GM10847 (cell line): Measurements from ENCODE around the gene TRIM7.

Experiments
- POLR2A ChIP-seq: IDR thresholded peaks from 2 replicates; pipeline ENCODE4 v1.6.1; 2011; ENCODE audit not compliant: insufficient read length; ENCODE audit errors: extremely low read depth

The TRIM7 gene

DNA sequence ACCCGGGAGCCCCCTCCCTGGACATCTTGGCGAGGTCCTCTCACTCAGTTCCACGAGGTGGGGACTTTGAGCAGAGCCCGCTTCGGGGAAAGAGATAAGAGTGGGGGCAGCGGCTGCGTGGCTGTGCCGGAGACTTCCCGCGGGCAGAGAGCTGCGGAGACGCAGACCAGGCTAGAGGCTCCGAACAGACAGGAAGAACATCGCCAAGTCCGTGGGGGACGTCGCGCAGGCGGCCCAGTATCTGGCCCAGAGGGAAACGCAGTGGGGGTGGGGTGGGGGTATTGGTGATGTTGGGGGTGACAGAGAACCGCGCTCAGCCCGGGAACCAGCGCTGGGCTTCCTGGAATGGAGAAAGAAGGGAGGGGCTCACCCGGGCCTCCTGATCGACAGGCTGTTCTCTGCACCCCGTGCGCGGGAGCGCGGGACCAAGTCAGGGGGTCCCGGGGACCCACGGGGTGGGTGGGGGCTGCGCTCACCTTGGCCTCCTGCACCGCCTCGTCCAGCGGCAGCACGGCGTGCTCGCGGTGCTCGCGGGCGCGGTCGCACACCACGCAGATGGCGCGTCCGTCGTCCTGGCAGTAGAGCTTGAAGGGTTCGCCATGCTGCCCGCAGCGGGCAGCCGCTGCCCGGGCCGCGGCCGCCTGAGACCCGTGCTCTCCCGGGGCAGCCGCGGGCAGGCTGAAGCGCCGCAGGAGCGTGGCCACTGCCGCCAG lies 727 bp downstream of the TRIM7 start:
- TF ChIP-seq POLR2A: no peak

- no peak for TF ChIP-seq POLR2A
Observed at GRCh38 chr5:181203777-181204112, 1.3 kb downstream of the TRIM7 start.

DNA sequence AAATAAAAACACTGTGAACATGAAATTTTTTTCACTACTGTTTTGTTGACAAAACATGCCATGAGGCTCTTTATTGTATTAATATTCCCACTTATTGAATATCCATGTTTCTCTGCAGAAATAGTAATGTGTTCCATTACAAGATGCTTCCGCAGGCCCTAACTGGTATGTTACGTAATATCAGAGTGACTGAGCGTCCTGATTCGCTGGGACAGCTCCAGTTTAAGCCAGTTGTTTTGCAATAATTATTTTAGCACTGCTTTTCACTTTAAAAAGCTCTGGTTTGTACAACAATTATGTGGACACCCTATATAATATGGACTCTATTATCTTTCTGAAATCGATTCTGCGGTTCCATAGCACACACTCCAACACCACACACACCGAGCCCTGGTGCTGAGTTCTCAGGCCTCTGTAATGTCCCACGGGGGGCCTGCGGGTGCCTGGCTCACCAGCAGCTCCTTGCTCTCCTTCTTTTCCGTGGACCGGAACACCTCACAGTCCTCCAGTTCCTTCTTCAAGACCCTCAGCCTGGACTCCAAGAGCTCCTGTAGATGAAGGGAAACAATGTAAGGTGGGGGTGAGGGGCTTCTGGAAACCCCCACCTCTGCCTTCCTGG lies 1.8 kb downstream of the TRIM7 start:
- no peak for TF ChIP-seq POLR2A

DNA sequence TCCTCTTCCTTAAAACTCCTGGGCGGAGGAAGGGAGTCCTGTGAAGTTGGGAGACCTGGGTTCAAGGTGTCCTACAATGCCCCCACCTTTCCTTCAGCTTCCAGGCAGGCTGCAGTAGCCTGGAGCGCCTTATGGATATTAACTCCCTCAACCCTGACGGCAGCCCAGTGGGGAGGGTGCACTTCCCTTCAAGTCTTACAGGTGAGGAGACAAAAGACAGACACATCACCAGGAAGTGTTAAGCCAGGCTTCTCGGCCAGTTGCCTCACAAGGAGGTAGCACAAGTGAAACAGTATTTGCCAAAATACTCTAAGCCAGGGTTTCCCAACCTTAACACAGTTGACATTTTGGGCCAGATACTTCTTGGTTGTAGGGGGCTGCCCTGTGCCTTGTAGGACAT lies 4.2 kb downstream of the TRIM7 start:
- no peak for TF ChIP-seq POLR2A

DNA sequence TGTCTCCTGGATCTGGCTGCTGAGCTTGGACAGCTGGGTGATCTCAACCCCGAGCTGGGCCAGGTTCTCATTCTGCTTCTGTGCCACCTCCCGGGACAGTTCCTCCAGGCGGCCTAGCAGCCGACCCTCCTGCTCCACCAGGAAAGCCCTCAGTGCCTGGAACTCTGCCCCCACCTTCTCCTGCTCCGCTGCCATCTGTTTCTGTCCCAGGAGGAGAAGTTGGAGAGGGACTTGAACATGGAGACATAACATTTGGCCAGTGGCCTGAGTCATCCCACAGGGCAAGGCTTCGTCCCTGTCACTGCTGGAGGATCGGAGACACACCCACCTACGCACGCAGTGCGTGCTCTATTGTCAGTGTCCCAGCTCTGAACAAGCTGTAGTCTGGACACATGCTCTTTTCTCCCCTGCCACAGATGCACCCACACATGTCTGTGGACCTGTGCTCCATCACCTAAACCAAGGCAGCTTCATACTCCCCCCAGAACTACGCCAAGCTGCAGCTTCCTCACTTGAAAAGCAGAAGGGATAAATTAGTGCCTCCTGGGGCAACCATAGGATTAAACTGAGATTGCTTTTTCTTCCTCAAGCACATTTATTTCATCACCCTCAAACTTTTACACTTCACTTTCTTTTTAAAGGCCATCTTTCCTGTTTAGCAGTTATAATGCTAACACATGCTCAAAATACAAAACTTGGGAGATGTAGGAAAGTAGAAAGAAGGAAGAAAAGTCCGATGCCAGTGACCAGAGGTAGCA lies 4.9 kb downstream of the TRIM7 start:
- TF ChIP-seq POLR2A: no peak

DNA sequence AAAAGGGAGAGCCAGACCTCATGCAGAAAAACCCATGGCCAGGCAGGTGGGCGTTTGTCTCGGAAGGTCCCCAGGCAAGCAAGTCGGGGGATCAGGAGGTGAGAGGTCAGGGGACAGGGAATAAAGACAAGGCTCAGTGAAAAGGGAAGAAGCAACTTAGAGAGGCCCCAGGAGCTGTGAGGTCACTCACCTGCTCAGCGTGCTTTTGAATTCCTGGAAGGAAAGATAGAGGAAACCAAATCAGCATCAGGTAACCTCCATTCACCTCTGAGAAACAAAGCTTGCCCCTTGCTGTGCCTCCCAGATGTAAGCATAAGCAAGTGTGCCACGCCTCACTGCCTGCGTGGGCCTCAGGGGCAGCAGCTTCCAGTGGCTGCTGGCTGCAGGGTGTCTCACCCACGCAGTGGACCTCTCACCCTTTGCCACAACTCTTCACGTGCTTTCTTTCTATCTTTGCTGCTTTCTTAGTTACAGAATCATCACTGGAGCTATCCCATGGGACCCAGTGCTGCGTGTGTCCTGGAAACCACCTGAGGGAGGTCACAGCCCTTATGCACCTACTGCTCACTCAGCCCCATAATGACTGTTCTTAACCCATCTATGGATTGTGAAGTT lies 6.0 kb downstream of the TRIM7 start:
- TF ChIP-seq POLR2A: no peak

- TF ChIP-seq POLR2A: no peak
Observed at GRCh38 chr5:181198106-181198685, 6.8 kb downstream of the TRIM7 start.

DNA sequence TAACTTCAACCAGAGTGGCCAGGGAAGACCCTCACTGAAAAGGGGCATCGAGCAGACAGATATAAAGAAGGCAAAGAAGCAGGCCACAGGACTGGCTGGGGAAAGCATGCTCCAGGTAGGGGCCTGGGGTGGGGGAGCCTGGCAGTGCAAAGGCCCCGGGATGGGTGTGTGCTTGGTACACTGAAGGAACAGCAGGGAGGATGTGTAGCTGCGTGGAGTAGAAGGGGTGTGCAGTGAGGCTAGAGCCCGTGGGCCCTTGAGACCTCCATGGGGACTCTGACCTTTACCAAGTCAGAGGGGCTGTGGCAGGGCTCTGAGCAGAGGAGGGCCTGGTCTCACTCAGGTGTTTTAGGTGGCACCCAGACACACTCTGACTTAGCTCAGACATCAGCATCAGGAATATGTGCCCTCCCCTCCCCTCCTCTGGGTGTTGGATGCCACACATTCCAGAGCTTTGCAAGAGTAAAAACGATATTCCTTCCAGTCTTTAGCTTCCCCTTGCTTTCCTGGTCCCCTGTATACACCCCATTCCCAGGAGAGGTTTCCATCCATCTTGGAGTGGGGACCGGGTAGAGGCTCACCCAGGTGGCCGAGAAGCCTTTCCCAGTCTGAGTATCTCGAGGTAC lies 7.6 kb downstream of the TRIM7 start:
- no peak for TF ChIP-seq POLR2A

- TF ChIP-seq POLR2A: no peak
Observed at GRCh38 chr5:181195249-181195761, 9.7 kb downstream of the TRIM7 start.

DNA sequence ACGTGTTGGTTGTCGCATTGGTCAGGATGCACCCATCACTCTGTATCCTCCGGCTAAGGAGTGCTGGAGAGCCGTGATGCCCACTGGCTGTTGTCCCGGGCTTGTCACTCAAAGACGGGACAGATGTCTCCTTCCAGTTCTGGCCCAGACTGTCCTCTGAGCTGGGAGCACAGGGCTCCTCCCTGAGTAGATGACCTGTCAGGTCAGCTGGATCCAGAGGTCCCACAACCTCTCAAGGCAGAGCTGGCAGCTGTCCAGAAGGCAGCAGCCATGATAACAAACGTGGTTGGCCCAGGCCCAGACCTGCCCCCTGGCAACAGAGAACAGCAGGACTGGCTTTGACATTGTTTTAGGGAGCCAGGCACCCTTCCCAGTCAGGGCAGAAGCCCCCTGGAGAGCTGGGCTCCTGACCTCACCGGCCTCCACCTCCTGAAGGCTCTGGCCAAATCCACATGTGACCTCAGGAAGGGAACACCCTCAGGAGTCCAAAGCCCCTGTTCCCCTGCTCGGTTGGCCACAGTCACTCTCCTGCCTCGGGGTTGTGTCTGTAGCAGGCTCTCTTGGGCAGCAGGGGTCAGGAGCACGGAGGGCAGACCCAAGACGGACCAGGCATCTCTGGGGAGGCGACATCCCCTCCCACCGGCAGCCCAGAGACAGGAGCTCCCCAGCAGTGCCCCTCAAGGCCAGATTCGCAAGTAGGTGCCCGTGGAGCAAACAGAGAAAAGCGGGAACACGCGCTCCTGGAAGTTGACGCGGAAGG lies 10.3 kb downstream of the TRIM7 start:
- TF ChIP-seq POLR2A: no peak

GRCh38 chr5:181193656-181194055 lies 11.3 kb downstream of the TRIM7 start:
- no peak for TF ChIP-seq POLR2A

- TF ChIP-seq POLR2A: no peak
Observed at GRCh38 chr5:181192337-181193046, 12.5 kb downstream of the TRIM7 start.

- TF ChIP-seq POLR2A: peak; percentile 61
Observed at GRCh38 chr5:181191526-181192336, 13.3 kb downstream of the TRIM7 start.
